ENCODE results near the gene TSPAN9.

Gene TSPAN9

GRCh38 chr12:3171195-3171591 is 94.0 kb downstream of the TSPAN9 start:
- DNase-seq: no peak

- no peak for DNase-seq
Observed at GRCh38 chr12:3172124-3173007, 95.2 kb downstream of the TSPAN9 start.

GRCh38 chr12:3173008-3173553 is 95.9 kb downstream of the TSPAN9 start:
- DNase-seq: no peak

- DNase-seq: no peak
Observed at GRCh38 chr12:3173912-3174311, 96.7 kb downstream of the TSPAN9 start.

- DNase-seq: no peak
Observed at GRCh38 chr12:3175238-3175637, 98.1 kb downstream of the TSPAN9 start.

GRCh38 chr12:3176754-3177153 is 99.6 kb downstream of the TSPAN9 start:
- DNase-seq: no peak

- DNase-seq: no peak
Observed at GRCh38 chr12:3177778-3178425, 100.7 kb downstream of the TSPAN9 start.

- DNase-seq: no peak
Observed at GRCh38 chr12:3178671-3179313, 101.6 kb downstream of the TSPAN9 start.

- no peak for DNase-seq
Observed at GRCh38 chr12:3179731-3180130, 102.6 kb downstream of the TSPAN9 start.

- DNase-seq: no peak
Observed at GRCh38 chr12:3182426-3182825, 105.2 kb downstream of the TSPAN9 start.

- DNase-seq: no peak
Observed at GRCh38 chr12:3184485-3184884, 107.3 kb downstream of the TSPAN9 start.

- DNase-seq: no peak
Observed at GRCh38 chr12:3185260-3185870, 108.2 kb downstream of the TSPAN9 start.

GRCh38 chr12:3186546-3187215 is 109.5 kb downstream of the TSPAN9 start:
- no peak for DNase-seq

GRCh38 chr12:3187846-3188770 is 110.9 kb downstream of the TSPAN9 start:
- no peak for DNase-seq

- no peak for DNase-seq
Observed at GRCh38 chr12:3189282-3189681, 112.1 kb downstream of the TSPAN9 start.

- DNase-seq: no peak
Observed at GRCh38 chr12:3190101-3190500, 112.9 kb downstream of the TSPAN9 start.

GRCh38 chr12:3191450-3191849 is 114.3 kb downstream of the TSPAN9 start:
- no peak for DNase-seq

GRCh38 chr12:3192221-3192620 is 115.0 kb downstream of the TSPAN9 start:
- DNase-seq: no peak

- DNase-seq: no peak
Observed at GRCh38 chr12:3193131-3193530, 116.0 kb downstream of the TSPAN9 start.

- no peak for DNase-seq
Observed at GRCh38 chr12:3193755-3194154, 116.6 kb downstream of the TSPAN9 start.

- DNase-seq: no peak
Observed at GRCh38 chr12:3195337-3195736, 118.2 kb downstream of the TSPAN9 start.
